GM12874 (cell line): ENCODE data around the gene ISCA2.

Source experiments
- TF ChIP-seq, protein P1 (sequence below): IDR thresholded peaks from 2 replicates; pipeline ENCODE4 v1.5.1; 2011; ENCODE audit warnings: low read depth, mild to moderate bottlenecking, control low read depth, low read length, moderate library complexity; ENCODE audit not compliant: insufficient read depth

ISCA2 gene

DNA sequence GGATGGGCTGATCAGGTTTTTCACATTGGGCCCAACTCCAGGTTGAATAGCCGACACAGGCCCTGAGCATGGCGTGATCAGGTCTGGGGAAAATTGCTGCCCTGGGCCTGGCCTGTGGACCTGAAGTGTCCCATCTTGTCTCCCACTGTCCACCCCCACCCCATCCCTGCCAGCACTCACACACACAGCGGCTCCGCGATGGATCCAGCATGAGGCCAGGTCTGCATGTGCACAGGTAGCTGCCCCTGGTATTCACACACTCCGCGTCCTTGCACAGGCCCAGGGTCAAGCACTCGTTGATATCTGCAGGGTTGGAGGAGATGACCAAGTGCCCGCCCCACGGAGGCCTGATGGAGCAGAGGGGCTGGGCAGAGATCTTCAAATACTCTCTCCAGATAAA, 38.7 kb downstream of the ISCA2 start:
- TF ChIP-seq, protein P1, sequence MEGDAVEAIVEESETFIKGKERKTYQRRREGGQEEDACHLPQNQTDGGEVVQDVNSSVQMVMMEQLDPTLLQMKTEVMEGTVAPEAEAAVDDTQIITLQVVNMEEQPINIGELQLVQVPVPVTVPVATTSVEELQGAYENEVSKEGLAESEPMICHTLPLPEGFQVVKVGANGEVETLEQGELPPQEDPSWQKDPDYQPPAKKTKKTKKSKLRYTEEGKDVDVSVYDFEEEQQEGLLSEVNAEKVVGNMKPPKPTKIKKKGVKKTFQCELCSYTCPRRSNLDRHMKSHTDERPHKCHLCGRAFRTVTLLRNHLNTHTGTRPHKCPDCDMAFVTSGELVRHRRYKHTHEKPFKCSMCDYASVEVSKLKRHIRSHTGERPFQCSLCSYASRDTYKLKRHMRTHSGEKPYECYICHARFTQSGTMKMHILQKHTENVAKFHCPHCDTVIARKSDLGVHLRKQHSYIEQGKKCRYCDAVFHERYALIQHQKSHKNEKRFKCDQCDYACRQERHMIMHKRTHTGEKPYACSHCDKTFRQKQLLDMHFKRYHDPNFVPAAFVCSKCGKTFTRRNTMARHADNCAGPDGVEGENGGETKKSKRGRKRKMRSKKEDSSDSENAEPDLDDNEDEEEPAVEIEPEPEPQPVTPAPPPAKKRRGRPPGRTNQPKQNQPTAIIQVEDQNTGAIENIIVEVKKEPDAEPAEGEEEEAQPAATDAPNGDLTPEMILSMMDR = no peak

DNA sequence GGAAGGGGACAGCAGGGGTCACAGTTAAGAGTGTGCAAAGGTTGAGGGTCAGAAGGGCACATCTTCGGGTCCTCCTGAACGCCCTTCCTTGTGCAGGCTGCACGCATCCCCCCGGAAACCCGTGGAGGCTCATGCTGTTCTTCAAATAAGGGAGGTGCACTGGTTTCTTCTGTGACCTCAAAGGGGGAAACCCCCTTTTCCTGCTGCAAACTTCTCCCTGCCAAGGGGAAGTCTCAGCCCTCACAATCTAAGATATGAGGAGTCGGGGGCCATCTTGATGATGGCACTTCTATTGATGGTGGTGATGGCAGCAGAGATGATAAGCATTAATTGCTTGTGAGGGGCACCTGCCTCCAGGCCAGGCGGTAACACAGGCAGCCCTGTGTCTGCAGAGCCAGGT, 40.0 kb downstream of the ISCA2 start:
- TF ChIP-seq, protein P1 = no peak

DNA sequence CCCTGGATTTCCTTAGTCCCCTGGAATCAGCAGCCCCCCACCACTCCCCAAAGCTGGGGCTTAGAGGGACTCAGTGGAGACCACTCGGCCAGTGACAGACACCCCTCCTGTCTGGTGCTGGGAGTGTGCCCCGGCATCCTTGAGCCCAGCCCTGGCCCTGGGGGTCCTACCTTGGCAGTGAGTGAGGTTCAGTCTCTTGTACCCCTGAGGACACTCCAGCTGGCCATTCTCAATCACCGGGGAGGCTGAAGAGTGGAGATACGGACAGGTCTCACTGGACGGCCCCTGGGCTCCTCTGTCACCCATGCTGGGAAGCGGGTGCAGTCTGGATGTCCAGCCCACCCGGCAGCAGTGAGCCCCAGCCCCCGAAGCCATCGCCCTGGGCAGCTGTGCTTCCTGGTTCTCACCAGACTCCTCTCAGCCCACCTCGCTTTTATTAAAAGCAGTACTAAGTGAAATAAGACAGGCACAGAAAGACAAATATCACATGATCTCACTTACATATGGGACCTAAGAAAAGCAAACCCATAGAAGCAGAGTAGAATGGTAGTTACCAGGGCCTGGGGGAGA, 42.3 kb downstream of the ISCA2 start:
- TF ChIP-seq, protein P1 = no peak

DNA sequence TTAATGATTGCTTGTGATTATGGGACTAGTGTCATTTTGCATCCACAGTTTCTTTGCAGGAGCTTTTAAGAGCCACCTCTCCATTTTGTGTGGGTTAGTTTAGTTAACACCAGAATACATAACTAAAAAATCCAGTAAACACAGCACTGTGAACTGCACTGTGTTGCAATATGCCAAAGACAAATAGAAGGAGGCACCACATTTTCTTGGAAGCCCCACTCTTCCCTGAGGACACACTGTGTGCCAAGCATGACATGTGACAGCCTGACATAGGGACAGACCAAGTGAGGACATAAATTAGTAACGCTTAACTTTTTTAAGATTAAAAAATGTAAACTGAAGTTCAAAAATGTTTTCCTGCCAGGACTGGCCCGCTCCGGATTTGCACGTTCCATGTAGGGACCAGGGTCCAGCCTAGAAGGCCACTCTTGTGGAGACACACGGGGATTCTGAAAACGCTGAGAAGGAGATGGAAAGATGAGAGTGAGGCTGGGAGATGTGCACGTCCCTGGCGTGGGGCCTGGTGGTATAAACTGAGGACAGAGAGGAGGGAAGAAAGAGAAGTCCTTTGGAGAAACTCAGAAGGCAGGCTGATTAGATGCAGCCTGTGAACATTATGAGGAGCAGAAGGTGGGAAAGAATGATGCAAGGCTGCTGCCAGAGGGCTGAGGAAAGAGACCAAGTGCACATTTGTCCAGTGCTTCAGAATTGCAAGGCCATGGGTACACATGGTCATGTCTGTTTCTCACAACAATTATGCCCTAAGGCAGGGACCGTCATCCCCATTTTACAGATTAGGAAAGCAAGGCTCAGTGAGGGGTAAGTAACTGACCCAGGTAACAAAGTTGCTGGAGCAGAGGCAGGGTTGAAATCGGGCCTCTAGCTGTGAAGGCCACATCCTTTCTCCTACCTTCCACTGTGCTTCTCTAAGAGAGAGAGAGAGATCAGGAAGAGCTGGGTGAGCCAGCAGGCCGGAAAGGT, 45.1 kb downstream of the ISCA2 start:
- TF ChIP-seq, protein P1 = no peak

DNA sequence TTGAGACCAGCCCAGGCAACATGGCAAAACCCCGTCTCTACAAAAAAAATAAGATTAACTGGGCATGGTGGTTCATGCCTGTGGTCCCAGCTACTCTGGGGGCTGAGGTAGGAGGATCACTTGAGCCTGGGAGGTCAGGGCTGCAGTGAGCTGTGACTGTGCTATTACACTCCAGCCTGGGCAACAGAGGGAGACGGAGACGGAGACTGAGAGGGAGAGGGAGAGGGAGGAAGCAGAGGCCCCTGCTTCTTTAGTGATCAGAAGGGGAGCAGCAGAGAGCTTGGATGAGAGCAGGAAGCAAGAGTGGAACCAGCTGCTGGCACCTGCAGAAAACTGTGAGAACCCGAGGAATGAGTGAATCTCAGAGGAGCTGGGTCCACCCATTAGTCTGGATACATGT, 45.9 kb downstream of the ISCA2 start:
- TF ChIP-seq, protein P1 = no peak

DNA sequence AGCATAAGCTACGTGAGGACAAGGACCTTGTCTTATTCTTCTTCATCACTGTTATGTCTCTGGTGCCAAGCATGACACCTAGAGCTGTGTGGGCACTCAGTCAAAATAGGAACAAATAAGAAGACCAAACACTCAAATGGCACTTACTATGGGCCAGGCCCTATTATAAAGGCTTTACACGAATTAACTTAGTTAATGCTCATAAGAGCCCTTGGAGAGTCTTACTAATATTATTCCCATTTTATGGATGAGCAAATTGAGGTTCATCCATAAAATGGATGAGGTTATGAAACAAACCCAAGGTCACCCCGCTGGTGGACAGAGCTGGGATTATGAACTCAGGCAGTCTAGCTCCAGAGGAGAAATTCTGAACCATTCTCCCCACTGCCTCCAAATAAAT, 47.7 kb downstream of the ISCA2 start:
- TF ChIP-seq, protein P1 = no peak

DNA sequence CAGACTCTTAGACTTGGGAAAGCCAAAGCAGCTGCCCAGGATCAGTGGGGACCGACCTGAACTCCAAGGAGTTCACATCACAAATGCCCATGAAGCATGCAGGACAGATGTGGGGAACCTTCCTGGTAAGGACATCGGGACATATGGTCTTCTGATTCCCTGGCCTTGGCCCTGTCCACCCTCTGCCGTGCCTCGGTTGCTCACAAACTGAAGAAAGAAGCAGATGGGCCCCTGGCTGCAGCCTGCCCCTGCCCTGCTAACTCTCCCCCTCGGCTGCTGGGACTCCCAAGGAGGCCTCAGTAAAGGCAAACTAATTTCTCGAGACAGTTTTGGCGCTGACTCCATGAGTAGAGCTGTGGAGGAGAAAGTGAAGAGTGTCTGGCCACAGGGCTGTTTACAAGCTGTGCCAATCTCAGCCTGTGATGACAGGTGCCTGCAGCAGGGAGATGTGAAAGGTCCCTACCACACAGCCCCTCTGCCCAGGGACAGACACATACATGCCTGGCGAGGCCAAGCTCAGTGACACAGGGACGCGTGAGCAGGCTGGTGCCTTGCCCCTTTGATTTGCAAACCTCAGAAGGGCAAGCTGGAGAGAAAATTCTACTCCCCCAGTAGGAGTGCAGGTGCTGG, 48.6 kb downstream of the ISCA2 start:
- TF ChIP-seq, protein P1 = no peak
